ENCODE results near the gene TFE3.

The TFE3 gene, protein sequence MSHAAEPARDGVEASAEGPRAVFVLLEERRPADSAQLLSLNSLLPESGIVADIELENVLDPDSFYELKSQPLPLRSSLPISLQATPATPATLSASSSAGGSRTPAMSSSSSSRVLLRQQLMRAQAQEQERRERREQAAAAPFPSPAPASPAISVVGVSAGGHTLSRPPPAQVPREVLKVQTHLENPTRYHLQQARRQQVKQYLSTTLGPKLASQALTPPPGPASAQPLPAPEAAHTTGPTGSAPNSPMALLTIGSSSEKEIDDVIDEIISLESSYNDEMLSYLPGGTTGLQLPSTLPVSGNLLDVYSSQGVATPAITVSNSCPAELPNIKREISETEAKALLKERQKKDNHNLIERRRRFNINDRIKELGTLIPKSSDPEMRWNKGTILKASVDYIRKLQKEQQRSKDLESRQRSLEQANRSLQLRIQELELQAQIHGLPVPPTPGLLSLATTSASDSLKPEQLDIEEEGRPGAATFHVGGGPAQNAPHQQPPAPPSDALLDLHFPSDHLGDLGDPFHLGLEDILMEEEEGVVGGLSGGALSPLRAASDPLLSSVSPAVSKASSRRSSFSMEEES

DNA sequence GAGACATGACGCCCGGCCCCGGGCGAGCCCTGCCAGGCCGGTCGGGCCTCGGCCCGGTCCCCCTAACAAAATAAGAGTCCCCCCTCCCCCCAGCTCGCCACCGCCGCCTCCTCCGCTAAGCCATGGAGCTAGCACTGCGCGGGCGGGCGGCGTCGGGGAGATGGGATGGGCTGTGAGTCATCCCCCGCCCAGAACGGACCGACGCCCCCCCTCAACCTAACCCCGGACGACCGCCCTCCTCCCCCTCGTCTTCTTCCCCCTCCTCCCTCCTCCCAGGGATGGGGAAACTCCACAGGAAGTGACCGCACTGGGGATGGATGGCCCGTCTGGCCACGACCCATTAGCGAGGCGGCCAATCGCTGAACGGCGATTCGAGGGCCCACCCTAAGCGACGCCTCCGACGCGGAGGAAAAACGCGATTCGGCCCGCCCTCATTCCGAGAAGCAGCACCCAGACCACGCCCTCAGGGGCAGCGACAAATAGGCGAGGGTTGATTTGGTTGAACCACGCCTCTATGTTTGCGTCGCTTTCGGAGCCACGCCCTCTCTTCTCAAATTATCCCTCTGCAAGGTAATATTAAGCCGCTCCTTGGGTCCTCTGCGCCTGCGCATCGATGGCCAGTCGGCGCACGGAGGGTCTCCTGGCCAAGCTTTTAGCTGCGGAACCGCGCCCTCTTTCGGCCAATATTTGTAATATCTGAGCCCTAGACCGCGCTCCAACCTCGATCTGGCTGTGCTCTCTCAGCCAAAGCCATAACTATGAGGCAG lies at the start of gene TFE3:
TFE3 (minus strand) TSS at position 138 of the 767 bp plus-strand sequence; CDS start at position 7, 131 bp downstream.
- peak; percentile 95 for DNase-seq (ENCODE audit: low read depth, low spot score)
- TF ChIP-seq EZH2 (IDR thresholded peaks at IDR 0.05): no peak
- no peak for TF ChIP-seq POLR2AphosphoS5 (IDR thresholded peaks at IDR 0.05; ENCODE audit: borderline replicate concordance, low read depth, low read length)
- no peak for TF ChIP-seq FOXP2 (optimal IDR thresholded peaks at IDR 0.05; ENCODE audit: control extremely low read depth, extremely low read length, insufficient read depth)
- Histone ChIP-seq H3K4me3 (peak within 1 kb of the TSS; percentile 81), H3K36me3 (ENCODE audit: insufficient read depth, low read length) (peaks cover 11% of the 10 kb centered on the region), H3K9ac (ENCODE audit: insufficient read length) (peak within 1 kb of the TSS; percentile 86), H3K9me3 (ENCODE audit: low read depth, low read length) (no peaks in the 10 kb centered on the region), H3K27ac (peak within 1 kb of the TSS; percentile 74)

DNA sequence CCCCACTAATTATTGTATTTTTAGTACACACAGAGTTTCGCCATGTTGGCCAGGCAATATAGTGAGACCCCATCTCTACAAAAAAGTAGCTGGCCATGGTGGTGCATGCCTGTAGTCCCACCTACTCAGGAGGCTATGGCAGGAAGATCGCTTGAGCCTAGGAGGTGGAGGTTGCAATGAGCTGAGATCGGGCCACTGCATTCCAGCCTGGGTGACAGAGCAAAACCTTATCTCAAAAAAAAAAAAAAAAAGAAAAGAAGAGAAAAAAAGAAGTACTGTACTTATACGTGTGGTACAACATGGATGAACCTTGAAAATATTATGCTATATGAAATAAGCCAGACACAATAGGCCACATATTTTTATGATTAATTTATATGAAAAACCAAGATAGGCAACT lies 46.4 kb upstream of the TFE3 start:
- Histone ChIP-seq H3K4me3 (no peak overlapping the region), H3K9ac (ENCODE audit: insufficient read length) (no peak overlapping the region), H3K27ac (no peak overlapping the region), H3K9me3 (ENCODE audit: low read depth, low read length) (no peaks in the 10 kb centered on the region), H3K36me3 (ENCODE audit: insufficient read depth, low read length) (no peaks in the 10 kb centered on the region)
- no peak for TF ChIP-seq EZH2 (IDR thresholded peaks at IDR 0.05)
- no peak for TF ChIP-seq POLR2AphosphoS5 (IDR thresholded peaks at IDR 0.05; ENCODE audit: borderline replicate concordance, low read depth, low read length)
- no peak for TF ChIP-seq FOXP2 (optimal IDR thresholded peaks at IDR 0.05; ENCODE audit: control extremely low read depth, extremely low read length, insufficient read depth)
- no peak for DNase-seq (ENCODE audit: low read depth, low spot score)

DNA sequence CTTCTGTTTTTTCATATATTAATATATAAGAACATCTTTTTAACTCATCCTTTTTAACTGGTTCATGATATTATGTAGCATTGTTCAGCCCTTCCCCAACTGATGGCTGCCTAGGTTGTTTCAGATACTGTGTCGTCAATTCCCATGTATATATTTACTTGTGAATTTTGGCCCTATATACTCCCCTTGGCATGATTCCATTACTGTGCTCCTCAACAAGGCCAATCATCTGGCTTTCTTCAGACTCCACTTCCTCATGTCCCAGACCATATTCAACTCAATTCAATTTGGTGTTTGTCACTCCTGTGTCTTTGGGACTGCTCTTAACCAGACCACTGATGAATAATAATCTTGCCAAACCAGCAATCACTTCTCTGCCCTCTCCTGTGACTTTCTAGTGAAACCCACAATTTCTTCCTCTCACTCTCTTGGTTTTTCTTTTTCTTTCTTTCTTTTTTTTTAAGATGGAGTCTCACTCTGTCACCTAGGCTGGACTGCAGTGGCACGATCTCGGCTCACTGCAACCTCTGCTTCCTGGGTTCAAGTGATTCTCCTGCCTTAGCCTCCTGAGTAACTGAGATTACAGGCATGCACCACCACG lies 39.2 kb upstream of the TFE3 start:
- H3K27ac ChIP-seq: no peak overlapping the region
- no peaks in the 10 kb centered on the region for H3K36me3 ChIP-seq (ENCODE audit: insufficient read depth, low read length)
- H3K4me3 ChIP-seq: no peak overlapping the region
- H3K9me3 ChIP-seq (ENCODE audit: low read depth, low read length): no peaks in the 10 kb centered on the region
- no peak for DNase-seq (ENCODE audit: low read depth, low spot score)
- no peak for TF ChIP-seq FOXP2 (optimal IDR thresholded peaks at IDR 0.05; ENCODE audit: control extremely low read depth, extremely low read length, insufficient read depth)
- TF ChIP-seq POLR2AphosphoS5 (IDR thresholded peaks at IDR 0.05; ENCODE audit: borderline replicate concordance, low read depth, low read length): no peak
- TF ChIP-seq EZH2 (IDR thresholded peaks at IDR 0.05): no peak
- no peak overlapping the region for H3K9ac ChIP-seq (ENCODE audit: insufficient read length)

DNA sequence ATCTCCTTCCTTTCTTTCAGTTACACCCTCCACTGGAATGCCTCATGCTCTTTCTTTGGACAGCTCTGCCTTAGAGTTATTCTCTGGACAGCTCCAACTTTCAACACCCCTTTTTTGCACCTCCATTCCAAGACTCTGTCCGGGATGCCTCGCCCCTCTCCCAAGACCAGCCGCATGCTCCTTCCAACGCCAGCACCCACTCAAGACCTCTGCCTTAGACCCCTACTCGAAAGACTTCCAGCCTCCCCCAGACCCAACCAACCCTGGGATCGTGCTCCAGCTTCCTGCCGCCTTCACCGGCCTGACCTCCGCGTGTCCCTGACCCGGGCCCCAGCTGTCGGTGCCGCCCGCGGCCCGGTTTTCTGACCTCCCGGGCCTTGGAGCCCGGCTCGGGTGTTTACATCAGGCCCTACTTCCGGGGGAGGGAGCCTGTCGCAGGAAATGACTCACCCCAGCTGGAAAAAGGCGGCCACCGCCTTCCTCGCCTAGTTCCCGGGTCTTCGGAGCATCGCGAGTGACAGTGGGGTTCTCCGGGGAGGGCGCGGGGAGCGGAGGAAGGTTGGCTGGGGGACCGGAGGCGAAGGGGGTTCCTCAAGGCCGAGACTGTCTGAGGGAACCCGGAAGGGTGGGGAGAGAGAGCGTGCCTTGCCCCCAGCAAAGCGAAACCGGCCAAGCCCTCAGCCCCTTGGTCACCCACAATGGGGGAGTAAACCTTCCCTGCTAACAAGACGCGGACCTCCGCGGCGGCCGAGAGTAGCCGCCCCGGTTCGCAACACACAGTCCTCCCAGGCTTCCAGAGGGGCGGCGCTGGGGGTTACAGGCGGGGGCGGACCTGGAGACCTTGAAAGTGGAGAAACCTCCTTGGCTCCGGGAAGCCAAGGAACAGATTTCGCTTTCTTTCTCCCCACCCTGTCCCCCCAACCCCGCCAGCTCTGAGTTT lies 36.6 kb upstream of the TFE3 start, which contains the start of gene WDR45:
WDR45 (minus strand) TSS at position 399 of the 940 bp plus-strand sequence. CDS start 1,792 bp downstream, outside the sequence.
- H3K27ac ChIP-seq: peak within 1 kb of the TSS; percentile 49; the same call in 1 of the 2 replicates
- DNase-seq (ENCODE audit: low read depth, low spot score): no peak
- no peaks in the 10 kb centered on the region for H3K9me3 ChIP-seq (ENCODE audit: low read depth, low read length)

DNA sequence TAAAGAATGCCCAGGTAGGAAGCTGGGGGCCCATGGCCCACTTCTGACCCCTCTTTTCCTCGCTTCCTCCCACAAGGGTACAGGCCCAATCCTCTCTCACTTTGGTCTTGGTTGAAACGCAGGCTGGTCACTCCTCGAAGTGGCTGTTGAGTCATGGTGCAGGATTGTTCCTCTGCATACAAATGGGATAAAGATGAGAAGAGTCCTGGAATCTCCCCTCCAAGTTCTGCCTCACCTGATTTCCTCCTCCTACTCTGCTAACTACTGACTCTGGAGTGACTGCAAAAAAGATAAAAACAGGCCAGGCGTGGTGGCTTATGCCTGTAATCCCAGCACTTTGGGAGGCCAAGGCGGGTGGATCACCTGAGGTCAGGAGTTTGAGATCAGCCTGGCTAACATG lies 34.8 kb upstream of the TFE3 start:
- Histone ChIP-seq H3K4me3 (no peak overlapping the region), H3K9me3 (ENCODE audit: low read depth, low read length) (no peaks in the 10 kb centered on the region), H3K9ac (ENCODE audit: insufficient read length) (no peak overlapping the region), H3K27ac (no peak overlapping the region), H3K36me3 (ENCODE audit: insufficient read depth, low read length) (no peaks in the 10 kb centered on the region)
- TF ChIP-seq FOXP2 (optimal IDR thresholded peaks at IDR 0.05; ENCODE audit: control extremely low read depth, extremely low read length, insufficient read depth) (no peak), EZH2 (IDR thresholded peaks at IDR 0.05) (no peak), POLR2AphosphoS5 (IDR thresholded peaks at IDR 0.05; ENCODE audit: borderline replicate concordance, low read depth, low read length) (no peak)
- DNase-seq (ENCODE audit: low read depth, low spot score): no peak

More for the DNA sequence above, 36.6 kb upstream of the TFE3 start, which contains the start of gene WDR45:
- H3K36me3 ChIP-seq (ENCODE audit: insufficient read depth, low read length): no peaks in the 10 kb centered on the region
- H3K9ac ChIP-seq (ENCODE audit: insufficient read length): peak within 1 kb of the TSS; percentile 92
- TF ChIP-seq POLR2AphosphoS5 (IDR thresholded peaks at IDR 0.05; ENCODE audit: borderline replicate concordance, low read depth, low read length) (0 out of 2 replicates have a peak, but pooled peaks have one; percentile 44), FOXP2 (optimal IDR thresholded peaks at IDR 0.05; ENCODE audit: control extremely low read depth, extremely low read length, insufficient read depth) (no peak)
- peak within 1 kb of the TSS; percentile 84 for H3K4me3 ChIP-seq

DNA sequence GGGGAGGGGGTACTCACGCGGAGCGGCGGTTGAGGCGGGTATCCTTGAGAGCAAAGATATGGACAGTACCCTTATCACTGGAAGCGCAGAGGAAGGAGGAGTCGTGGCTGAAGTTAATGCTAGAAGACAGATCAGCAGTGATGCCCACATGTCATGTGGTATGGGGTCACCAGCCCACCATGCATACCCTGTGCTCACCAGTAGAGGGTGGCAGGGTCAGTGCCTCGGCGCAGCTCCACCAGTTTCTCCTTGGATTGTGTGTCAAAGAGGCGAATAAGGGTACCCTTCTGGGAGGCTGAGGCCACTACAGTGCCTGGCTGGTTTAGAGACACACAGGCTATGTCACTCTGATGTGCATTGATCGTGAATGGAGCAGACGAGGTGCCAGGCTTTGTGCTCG lies 32.2 kb upstream of the TFE3 start:
- H3K9ac ChIP-seq (ENCODE audit: insufficient read length): no peak overlapping the region
- no peak overlapping the region for H3K4me3 ChIP-seq
- no peaks in the 10 kb centered on the region for H3K9me3 ChIP-seq (ENCODE audit: low read depth, low read length)
- no peaks in the 10 kb centered on the region for H3K36me3 ChIP-seq (ENCODE audit: insufficient read depth, low read length)
- no peak for TF ChIP-seq EZH2 (IDR thresholded peaks at IDR 0.05)
- TF ChIP-seq FOXP2 (optimal IDR thresholded peaks at IDR 0.05; ENCODE audit: control extremely low read depth, extremely low read length, insufficient read depth): no peak
- no peak for TF ChIP-seq POLR2AphosphoS5 (IDR thresholded peaks at IDR 0.05; ENCODE audit: borderline replicate concordance, low read depth, low read length)
- no peak overlapping the region for H3K27ac ChIP-seq
- no peak for DNase-seq (ENCODE audit: low read depth, low spot score)
